HG02798 (cell line): Measurements from ENCODE around the gene APBB1IP.
"Not testable (repeated sequence)": the region's sequence is repeated elsewhere in the genome, so short reads cannot be mapped to it uniquely, and the experiment has no call there.

Experiments
- ATAC-seq: cut with Tn5 transposase; IDR thresholded peaks from one replicate; pipeline ENCODE4 v1.9.1; 2021; ENCODE audit warnings: mild to moderate bottlenecking; ENCODE audit not compliant: unreplicated experiment, poor library complexity

Gene APBB1IP

GRCh38 chr10:26543567-26544306 is 105.6 kb downstream of the APBB1IP start:
- peak; percentile 83 for ATAC-seq

- ATAC-seq, result no peak
These were observed 106.8 kb downstream of the APBB1IP start for GRCh38 chr10:26544932-26545331.

- ATAC-seq, result peak; percentile 93
These were observed 112.8 kb downstream of the APBB1IP start for GRCh38 chr10:26550774-26551526.

- ATAC-seq, result no peak
These were observed 116.1 kb downstream of the APBB1IP start for GRCh38 chr10:26554246-26554645.

GRCh38 chr10:26555719-26556368 is 117.7 kb downstream of the APBB1IP start:
- ATAC-seq, result no peak

GRCh38 chr10:26556748-26557640 is 118.9 kb downstream of the APBB1IP start:
- ATAC-seq, result peak; percentile 58

- ATAC-seq, result no peak
These were observed 119.5 kb downstream of the APBB1IP start for GRCh38 chr10:26557641-26558014.

- ATAC-seq, result no peak
These were observed 128.6 kb downstream of the APBB1IP start for GRCh38 chr10:26566525-26567350.

- no peak for ATAC-seq
These were observed 129.2 kb downstream of the APBB1IP start for GRCh38 chr10:26567351-26567721.

- ATAC-seq, result no peak
These were observed 133.5 kb downstream of the APBB1IP start for GRCh38 chr10:26571655-26572054.

- ATAC-seq, result no peak
These were observed 135.5 kb downstream of the APBB1IP start for GRCh38 chr10:26573674-26574073.

- peak; percentile 79 for ATAC-seq
These were observed 136.6 kb downstream of the APBB1IP start for GRCh38 chr10:26574783-26575182.

- not testable (repeated sequence) for ATAC-seq
These were observed 140.2 kb downstream of the APBB1IP start for GRCh38 chr10:26578371-26578770.

GRCh38 chr10:26579256-26580063 is 141.3 kb downstream of the APBB1IP start:
- ATAC-seq, result no peak

- no peak for ATAC-seq
These were observed 148.1 kb downstream of the APBB1IP start for GRCh38 chr10:26586211-26586610.

GRCh38 chr10:26588611-26589010 is 150.5 kb downstream of the APBB1IP start:
- ATAC-seq, result no peak

GRCh38 chr10:26589813-26590212 is 151.7 kb downstream of the APBB1IP start:
- not testable (repeated sequence) for ATAC-seq

GRCh38 chr10:26593896-26594295 is 155.8 kb downstream of the APBB1IP start:
- ATAC-seq, result no peak

- ATAC-seq, result not testable (repeated sequence)
These were observed 165.1 kb downstream of the APBB1IP start for GRCh38 chr10:26603283-26603682.
